ENCODE data around the gene CACNB1. TPM values are rescaled to one million over a fixed set of nuclear protein-coding genes. Genes with fewer than 3 reads are reported as not detected.

Gene CACNB1
- total RNA-seq, 1 experiment from 2014 or later, result 20.0 TPM

DNA sequence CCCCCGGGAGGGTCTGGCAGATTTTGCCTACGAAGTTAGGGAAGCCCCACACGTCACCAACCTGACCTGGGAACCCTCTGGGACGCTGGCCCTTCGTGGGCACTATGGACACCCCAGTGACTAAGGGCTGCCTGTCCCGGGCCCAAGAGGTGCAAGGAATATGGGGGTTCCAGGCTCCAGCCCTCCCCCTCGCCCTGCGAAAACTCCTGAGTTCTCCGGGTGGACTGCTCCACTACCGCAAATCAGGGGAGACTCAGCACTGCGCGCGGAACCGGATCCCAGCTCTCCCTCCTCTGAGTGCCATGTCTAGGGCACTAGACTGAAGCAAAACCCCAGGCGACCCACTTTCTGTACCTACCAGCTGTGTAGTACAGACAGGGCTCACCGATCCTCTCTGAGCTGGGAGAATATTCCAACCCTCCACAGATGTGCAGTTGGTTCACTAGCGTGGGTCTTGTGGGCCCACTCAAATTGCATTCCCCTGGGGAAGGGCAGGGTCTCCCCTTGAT, 31.6 kb downstream of the CACNB1 start, which contains the start of gene ARL5C:
ARL5C (minus strand) TSS at position 321 of the 509 bp plus-strand sequence. CDS start 401 bp downstream, outside the sequence.
- Histone ChIP-seq H4K20me1 (ENCODE audit: control insufficient read depth, insufficient read depth, insufficient read length) (no peaks in the 10 kb centered on the region), H4K91ac (ENCODE audit: insufficient read length, low read depth, low read length) (no peak within 1 kb of the TSS), H3K23me2 (ENCODE audit: insufficient read length, low read depth, low read length, poor library complexity, severe bottlenecking) (peaks cover 9% of the 10 kb centered on the region), H3K23ac (ENCODE audit: insufficient read length, low read depth, low read length) (no peak within 1 kb of the TSS), H3K27ac (ENCODE audit: insufficient read length, low read depth, low read length) (no peak within 1 kb of the TSS), H3T11ph (ENCODE audit: low read length) (no peak within 1 kb of the TSS), H2AK5ac (ENCODE audit: insufficient read length, low read length) (no peak within 1 kb of the TSS), H3K9me3 (ENCODE audit: control insufficient read depth, low read depth, low read length) (no peaks in the 10 kb centered on the region), H3K79me1 (ENCODE audit: insufficient read depth, low read depth, low read length, poor library complexity, severe bottlenecking) (no peaks in the 10 kb centered on the region), H3K4me1 (ENCODE audit: insufficient read depth, low read length) (no peaks in the 10 kb centered on the region), H2AFZ (ENCODE audit: low read length) (no peak within 1 kb of the TSS), H3K79me2 (ENCODE audit: insufficient read depth, low read length) (no peaks in the 10 kb centered on the region), H2BK12ac (ENCODE audit: insufficient read length, low read depth, low read length) (no peak within 1 kb of the TSS), H3K56ac (ENCODE audit: insufficient read length, low read depth, low read length) (no peak within 1 kb of the TSS), H4K5ac (ENCODE audit: insufficient read length, low read depth, low read length) (no peak within 1 kb of the TSS), H2BK5ac (ENCODE audit: insufficient read length, low read length) (no peak within 1 kb of the TSS), H4K8ac (replicated peaks; ENCODE audit: insufficient read length, low read depth, low read length) (no peak within 1 kb of the TSS), H3K18ac (ENCODE audit: insufficient read length, low read depth, low read length) (no peak within 1 kb of the TSS), H3K14ac (ENCODE audit: insufficient read depth, low read length) (no peak within 1 kb of the TSS), H2BK120ac (ENCODE audit: low read depth, low read length, poor library complexity, severe bottlenecking) (no peak within 1 kb of the TSS), H3K27me3 (ENCODE audit: insufficient read depth, low read length) (peaks cover 10% of the 10 kb centered on the region; the same call in 1 of the 2 replicates), H2BK15ac (ENCODE audit: low read depth, low read length) (no peak within 1 kb of the TSS), H3K4ac (ENCODE audit: low read depth, low read length) (no peak within 1 kb of the TSS), H3K4me2 (ENCODE audit: insufficient read depth, insufficient read length, low read length) (peak within 1 kb of the TSS; percentile 82), H3K9ac (ENCODE audit: extremely low read depth, insufficient read length, low read length) (no peak within 1 kb of the TSS), H2BK20ac (ENCODE audit: low read depth, low read length, poor library complexity, severe bottlenecking) (no peak within 1 kb of the TSS)
- TF ChIP-seq CTCF (conservative IDR thresholded peaks at IDR 0.05), result no peak
- Mint-ChIP-seq H3K27ac (no peak within 1 kb of the TSS; a peak in 1 of 7 replicates), H3K4me1 (peaks cover 24 to 25% of the 10 kb centered on the region in 2 experiments), H3K9me3 (peaks cover 4 to 8% of the 10 kb centered on the region in 2 experiments), H3K27me3 (ENCODE audit: low read depth) (peaks cover 40% of the 10 kb centered on the region), H3K36me3 (ENCODE audit: insufficient read depth in 1 of 3, low read depth in 3 of 3) (peaks cover 3 to 8% (median 7%) of the 10 kb centered on the region in 3 experiments; a peak in 5 of 7 replicates), H3K4me3 (peak within 1 kb of the TSS; percentile 82 to 96)
- WGBS (ENCODE audit: extremely low coverage, insufficient read length, low lambda C conversion rate), result no CpG with 5 or more reads among the region's 17 CpGs
- no peak for DNase-seq

Measured in H9 (cell line).